T-cell (primary cell): ENCODE measurements around the gene CHCHD5. TPM values are rescaled to one million over a fixed set of nuclear protein-coding genes. Genes with fewer than 3 reads are reported as not detected.

ENCODE experiments used
- ATAC-seq, 4 experiments: fragments of 200-7000 bp in 3 of 4; fragments of 150-1000 bp in 1 of 4; cut with Tn5 transposase; replicated peaks in 1 of 4; 1 replicate in 3 of 4; 2 replicates in 1 of 4; pipeline ENCODE4 v1.10.0; 2021; ENCODE audit warnings: moderate library complexity in 3 of 4, mild to moderate bottlenecking in 2 of 4, moderate number of reproducible peaks in 1 of 4
- CTCF ChIA-PET, 2 donors: fragments of 300-600 bp; sonication (Branson Sonifier 250); formaldehyde crosslinking; loops; one replicate each; lab custom pipeline; 2022; ENCODE audit warnings: antibody characterized with exemption in 2 of 2; lab: Charles Lee
- POLR2A ChIA-PET, 2 donors: fragments of 300-600 bp; sonication (Branson Sonifier 250); formaldehyde crosslinking; loops; one replicate each; lab custom pipeline; 2022; ENCODE audit warnings: antibody characterized with exemption in 2 of 2; lab: Charles Lee
- DNase-seq, 35 experiments: peaks; one replicate each; pipeline versions ENCODE4 v3.0.0 to v3.0.0-alpha.2; 2013 to 2023
- H3K27ac ChIP-seq: one replicate; pipeline ENCODE4 v1.5.1; 2013; ENCODE audit warnings: low read length
- H3K27me3 ChIP-seq, 2 experiments: replicated peaks in 1 of 2; 1 replicate in 1 of 2; 2 replicates in 1 of 2; pipeline versions ENCODE4 v1.6.1 to v1.7.0; 2013; ENCODE audit warnings: low read length in 1 of 2, mixed read lengths in 1 of 2; ENCODE audit not compliant: control insufficient read depth in 2 of 2, insufficient read depth in 2 of 2; ENCODE audit errors: extremely low read depth in 1 of 2
- H3K36me3 ChIP-seq, 2 donors: 1 replicate in 1 of 2; 2 replicates in 1 of 2; pipeline versions ENCODE4 v1.6.1 to v1.7.0; 2013; ENCODE audit warnings: low read length in 1 of 2; ENCODE audit not compliant: control insufficient read depth in 2 of 2, insufficient read depth in 1 of 2; ENCODE audit errors: extremely low read depth in 1 of 2
- H3K4me1 ChIP-seq, 2 experiments: 1 replicate in 1 of 2; 2 replicates in 1 of 2; pipeline versions ENCODE4 v1.6.1 to v1.7.0; 2013; ENCODE audit warnings: low read length in 2 of 2, mixed read lengths in 1 of 2; ENCODE audit not compliant: insufficient read depth in 2 of 2, control insufficient read depth in 1 of 2; ENCODE audit errors: extremely low read depth in 1 of 2
- H3K4me3 ChIP-seq, 2 donors: 1 replicate in 1 of 2; 2 replicates in 1 of 2; pipeline versions ENCODE4 v1.5.1 to v1.7.0; 2013; ENCODE audit warnings: mild to moderate bottlenecking in 2 of 2, low read length in 1 of 2, moderate library complexity in 1 of 2; ENCODE audit not compliant: control insufficient read depth in 1 of 2; ENCODE audit errors: extremely low read depth in 1 of 2
- H3K9me3 ChIP-seq: 2 replicates; pipeline ENCODE4 v1.7.0; 2013
- H3K27ac Mint-ChIP-seq, 2 donors: one replicate each; pipeline ENCODE4 v1.8.0; 2020 to 2021; ENCODE audit warnings: mild to moderate bottlenecking in 2 of 2, mixed read lengths in 2 of 2
- H3K27me3 Mint-ChIP-seq, 2 donors: one replicate each; pipeline ENCODE4 v1.8.0; 2021 to 2022; ENCODE audit warnings: mixed read lengths in 2 of 2
- H3K36me3 Mint-ChIP-seq: one replicate; pipeline ENCODE4 v1.8.0; 2021; ENCODE audit warnings: mixed read lengths
- H3K4me1 Mint-ChIP-seq, 3 donors: one replicate each; pipeline ENCODE4 v1.8.0; 2020 to 2022; ENCODE audit warnings: mixed read lengths in 3 of 3, mild to moderate bottlenecking in 1 of 3
- H3K4me3 Mint-ChIP-seq, 3 donors: one replicate each; pipeline ENCODE4 v1.8.0; 2020 to 2022; ENCODE audit warnings: mild to moderate bottlenecking in 3 of 3, mixed read lengths in 3 of 3, moderate library complexity in 3 of 3
- H3K9me3 Mint-ChIP-seq, 3 donors: one replicate each; pipeline ENCODE4 v1.8.0; 2020 to 2022; ENCODE audit warnings: mixed read lengths in 3 of 3
- WGBS: methylation state at CpG from one replicate; pipeline ENCODE4 v1.1.5; 2013; ENCODE audit warnings: missing lambda C conversion rate; ENCODE audit not compliant: insufficient coverage; 5-methylcytosine and 5-hydroxymethylcytosine counted together
- total RNA-seq, 35 experiments: library from RNA in 6 of 35; stranded (reverse) in 6 of 35; fragments of 120-200 nt in 1 of 35; gene quantifications; one replicate each; pipeline versions ENCODE4 v1.2.1 to v1.2.4 and lab custom pipeline; 2013 to 2026

Gene CHCHD5
- total RNA-seq, 5 donors from 2014 or later (not counting 1 experiment from before 2014, with no cell fraction given), result 16.4 to 30.1 (median 24.7) TPM

DNA sequence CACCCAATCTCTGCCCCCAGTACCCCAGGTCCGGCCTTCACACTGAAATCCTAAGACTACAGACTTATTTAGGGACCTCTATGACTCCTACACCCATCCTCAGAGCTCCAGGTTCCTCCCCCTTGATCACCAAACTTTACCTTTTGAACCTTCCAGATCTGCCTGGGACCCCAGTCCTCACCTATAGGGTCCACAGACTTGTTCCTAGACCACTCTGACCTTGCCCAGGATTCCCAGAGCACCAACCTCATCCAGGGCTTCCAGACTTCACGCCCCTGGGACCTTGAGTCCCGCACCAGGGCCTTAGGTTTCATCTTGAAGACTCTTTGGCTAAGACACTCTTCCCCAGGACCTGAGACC is 462 bp downstream of the CHCHD5 start:
- Mint-ChIP-seq H3K4me3 (peak overlapping the region; percentile 87 to 94 (median 94)), H3K4me1 (peaks cover 35 to 44% (median 43%) of the 10 kb centered on the region in 3 donors), H3K36me3 (peaks cover 20% of the 10 kb centered on the region), H3K9me3 (peaks cover 0 to 4% (median 0%) of the 10 kb centered on the region in 3 donors), H3K27ac (peak overlapping the region; percentile 90 to 97), H3K27me3 (no peaks in the 10 kb centered on the region)
- Histone ChIP-seq H3K36me3 (peaks cover 5 to 29% of the 10 kb centered on the region in 2 donors), H3K9me3 (no peaks in the 10 kb centered on the region), H3K27me3 (no peaks in the 10 kb centered on the region), H3K4me3 (peak overlapping the region; percentile 73 to 97), H3K4me1 (peaks cover 17 to 35% of the 10 kb centered on the region in 2 experiments), H3K27ac (peak overlapping the region; percentile 85)
- ChIA-PET POLR2A (interaction anchor here in 1 of 2 donors (0.7 to 1.0 kb wide), 2 partner anchors 22 to 108 kb away, joined by 3 to 4 read pairs; no protein-coding TSS in a partner anchor), CTCF (interaction anchor here in 1 of 2 donors (0.6 to 1.0 kb wide), 2 partner anchors 61 to 83 kb away, joined by 3 read pairs; partner anchors contain the start of gene SLC20A1)
- DNase-seq (no peak), ATAC-seq (no peak)
- 61% methylated on average over 3 of the region's 3 CpGs for WGBS

- CTCF ChIA-PET, result interaction anchor here in 1 of 2 donors (0.6 to 1.0 kb wide), 2 partner anchors 60 to 84 kb away, joined by 3 read pairs; partner anchors contain the start of gene SLC20A1
- no peak for DNase-seq
- peaks cover 20% of the 10 kb centered on the region for H3K36me3 Mint-ChIP-seq
- H3K4me1 ChIP-seq, result peaks cover 17 to 35% of the 10 kb centered on the region in 2 experiments
- H3K27ac ChIP-seq, result peak overlapping the region; percentile 85
- H3K4me3 Mint-ChIP-seq, result peak overlapping the region; percentile 87 to 94 (median 94)
- H3K9me3 ChIP-seq, result no peaks in the 10 kb centered on the region
- H3K27me3 Mint-ChIP-seq, result no peaks in the 10 kb centered on the region
- peaks cover 5 to 30% of the 10 kb centered on the region in 2 donors for H3K36me3 ChIP-seq
- peaks cover 35 to 44% (median 43%) of the 10 kb centered on the region in 3 donors for H3K4me1 Mint-ChIP-seq
- H3K4me3 ChIP-seq, result peak overlapping the region; percentile 73 to 97
- WGBS, result no CpG with 5 or more reads among the region's 3 CpGs
- POLR2A ChIA-PET, result interaction anchor here in 1 of 2 donors (1.0 kb wide), 1 partner anchor 107 kb away, joined by 3 read pairs; no protein-coding TSS in a partner anchor
- no peak for ATAC-seq
- H3K9me3 Mint-ChIP-seq, result peaks cover 0 to 4% (median 0%) of the 10 kb centered on the region in 3 donors
- no peaks in the 10 kb centered on the region for H3K27me3 ChIP-seq
- H3K27ac Mint-ChIP-seq, result peak overlapping the region; percentile 84 to 97
Measured at GRCh38 chr2:112585400-112585799, 991 bp downstream of the CHCHD5 start.

DNA sequence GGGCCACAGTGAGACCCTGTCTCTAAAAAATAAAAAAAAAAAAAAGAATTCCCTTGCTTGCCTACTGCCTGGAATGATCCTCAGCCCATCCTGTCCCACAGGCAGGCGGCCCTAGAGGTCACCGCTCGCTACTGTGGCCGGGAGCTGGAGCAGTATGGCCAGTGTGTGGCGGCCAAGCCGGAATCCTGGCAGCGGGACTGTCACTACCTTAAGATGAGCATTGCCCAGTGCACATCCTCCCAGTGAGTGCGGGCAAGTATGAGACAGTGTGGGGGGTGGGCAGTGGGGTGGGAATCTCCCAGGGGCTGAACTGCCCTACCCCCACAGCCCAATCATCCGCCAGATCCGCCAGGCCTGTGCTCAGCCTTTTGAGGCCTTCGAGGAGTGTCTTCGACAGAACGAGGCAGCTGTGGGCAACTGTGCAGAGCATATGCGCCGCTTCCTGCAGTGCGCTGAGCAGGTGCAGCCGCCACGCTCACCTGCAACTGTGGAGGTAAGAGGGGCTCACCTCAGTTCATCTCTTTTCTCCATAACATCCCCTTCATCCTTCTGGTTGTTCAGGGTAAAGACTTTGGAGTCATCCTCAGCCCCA is 1.6 kb downstream of the CHCHD5 start:
- DNase-seq, result no peak
- Mint-ChIP-seq H3K4me3 (peak overlapping the region; percentile 40 to 94 (median 87)), H3K9me3 (peaks cover 0 to 4% (median 0%) of the 10 kb centered on the region in 3 donors), H3K27me3 (no peaks in the 10 kb centered on the region), H3K36me3 (peaks cover 20% of the 10 kb centered on the region), H3K27ac (no peak overlapping the region), H3K4me1 (peaks cover 35 to 44% (median 43%) of the 10 kb centered on the region in 3 donors)
- no peak for ATAC-seq
- no peak overlapping the region for H3K4me3 ChIP-seq
- CTCF ChIA-PET, result no interaction called here
- H3K4me1 ChIP-seq, result peaks cover 17 to 35% of the 10 kb centered on the region in 2 experiments
- H3K36me3 ChIP-seq, result peaks cover 8 to 35% of the 10 kb centered on the region in 2 donors
- POLR2A ChIA-PET, result no interaction called here
- 96% methylated on average over 7 of the region's 18 CpGs for WGBS
- peak overlapping the region; percentile 85 for H3K27ac ChIP-seq
- H3K9me3 ChIP-seq, result no peaks in the 10 kb centered on the region
- H3K27me3 ChIP-seq, result no peaks in the 10 kb centered on the region

DNA sequence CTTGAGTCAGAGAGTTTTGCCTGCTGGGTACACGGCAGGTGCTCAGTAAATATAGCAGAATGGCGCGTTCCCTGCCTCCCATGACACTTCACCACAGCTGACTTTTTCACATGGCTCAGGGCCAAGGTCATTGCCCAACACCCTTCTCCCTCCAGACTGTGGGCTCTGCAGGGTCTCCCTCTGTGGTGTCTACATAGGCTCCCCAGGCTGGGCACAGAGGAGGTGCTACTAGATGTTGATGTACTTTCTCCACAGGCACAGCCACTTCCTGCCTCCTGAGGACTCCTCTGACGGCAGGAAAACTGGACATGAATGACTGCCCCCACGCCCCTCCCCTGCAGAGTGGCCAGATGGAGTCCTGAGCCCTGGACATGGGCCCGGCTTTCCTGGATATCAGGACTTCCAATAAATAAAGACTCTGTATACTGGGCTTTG is 4.2 kb downstream of the CHCHD5 start:
- no peaks in the 10 kb centered on the region for H3K27me3 ChIP-seq
- H3K4me1 ChIP-seq, result peaks cover 14 to 28% of the 10 kb centered on the region in 2 experiments
- no peak overlapping the region for H3K27ac ChIP-seq
- peaks cover 8 to 40% of the 10 kb centered on the region in 2 donors for H3K36me3 ChIP-seq
- 95% methylated on average over 4 of the region's 6 CpGs for WGBS
- H3K27me3 Mint-ChIP-seq, result no peaks in the 10 kb centered on the region
- POLR2A ChIA-PET, result interaction anchor here in 1 of 2 donors (0.7 kb wide), 1 partner anchor 70 kb away, joined by 4 read pairs; no protein-coding TSS in a partner anchor
- ATAC-seq, result no peak
- DNase-seq, result no peak
- no peak overlapping the region for H3K27ac Mint-ChIP-seq
- H3K9me3 ChIP-seq, result no peaks in the 10 kb centered on the region
- H3K36me3 Mint-ChIP-seq, result peaks cover 23% of the 10 kb centered on the region
- CTCF ChIA-PET, result no interaction called here
- no peak overlapping the region for H3K4me3 Mint-ChIP-seq
- H3K4me3 ChIP-seq, result no peak overlapping the region
- H3K4me1 Mint-ChIP-seq, result peaks cover 25 to 39% (median 34%) of the 10 kb centered on the region in 3 donors
- peaks cover 0 to 1% (median 0%) of the 10 kb centered on the region in 3 donors for H3K9me3 Mint-ChIP-seq

DNA sequence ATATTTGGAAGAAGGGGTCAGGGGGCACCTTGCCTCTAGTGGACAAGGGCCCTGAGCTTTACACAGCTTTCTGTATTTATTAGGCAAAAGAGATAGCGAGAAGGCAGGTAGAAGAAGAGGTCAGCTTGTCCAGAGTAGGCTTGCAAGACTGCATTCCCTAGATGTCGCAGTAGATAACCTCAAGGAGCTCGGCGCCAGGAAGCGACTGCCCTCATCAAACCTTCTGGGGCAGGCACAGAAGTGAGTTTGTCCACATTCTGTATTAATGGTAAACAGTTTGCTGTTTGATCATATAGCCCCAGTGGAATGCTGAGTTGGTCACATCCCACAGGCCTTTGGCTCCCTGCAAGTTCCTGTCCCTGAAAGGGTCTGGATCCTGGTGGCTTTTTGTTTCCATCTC is 7.0 kb downstream of the CHCHD5 start:
- Histone ChIP-seq H3K4me3 (no peak overlapping the region), H3K27ac (no peak overlapping the region), H3K36me3 (peaks cover 8 to 36% of the 10 kb centered on the region in 2 donors), H3K9me3 (no peaks in the 10 kb centered on the region), H3K4me1 (peaks cover 0 to 4% of the 10 kb centered on the region in 2 experiments), H3K27me3 (no peaks in the 10 kb centered on the region)
- Mint-ChIP-seq H3K4me1 (peaks cover 4 to 14% (median 13%) of the 10 kb centered on the region in 3 donors), H3K9me3 (no peaks in the 10 kb centered on the region), H3K27me3 (no peaks in the 10 kb centered on the region), H3K27ac (no peak overlapping the region), H3K36me3 (peaks cover 29% of the 10 kb centered on the region), H3K4me3 (no peak overlapping the region)
- ChIA-PET POLR2A (no interaction called here), CTCF (interaction anchor here in 1 of 2 donors (0.9 kb wide), 1 partner anchor 117 kb away, joined by 3 read pairs; no protein-coding TSS in a partner anchor)
- no peak for ATAC-seq
- no peak for DNase-seq
- WGBS, result 80% methylated on average over 1 of the region's 5 CpGs

GRCh38 chr2:112593736-112594135 is 9.3 kb downstream of the CHCHD5 start:
- Histone ChIP-seq H3K27me3 (no peaks in the 10 kb centered on the region), H3K4me1 (no peaks in the 10 kb centered on the region), H3K4me3 (no peak overlapping the region), H3K27ac (no peak overlapping the region), H3K9me3 (no peaks in the 10 kb centered on the region), H3K36me3 (peaks cover 3 to 17% of the 10 kb centered on the region in 2 donors)
- Mint-ChIP-seq H3K4me3 (no peak overlapping the region), H3K27me3 (no peaks in the 10 kb centered on the region), H3K9me3 (no peaks in the 10 kb centered on the region), H3K36me3 (peaks cover 14% of the 10 kb centered on the region), H3K27ac (no peak overlapping the region), H3K4me1 (peaks cover 0 to under 1% (median 0%) of the 10 kb centered on the region in 3 donors)
- ATAC-seq (no peak), DNase-seq (no peak)
- CTCF ChIA-PET, result interaction anchor here (0.7 to 1.0 kb wide), 3 partner anchors 9 to 348 kb away, joined by 3 read pairs; no protein-coding TSS in a partner anchor
- 100% methylated on average over 2 of the region's 4 CpGs for WGBS
- POLR2A ChIA-PET, result interaction anchor here in 1 of 2 donors (0.5 kb wide), 1 partner anchor 159 kb away, joined by 4 read pairs; no protein-coding TSS in a partner anchor
